Right atrium auricular region (tissue), 2 donors: Measurements from ENCODE around the gene BCCIP. TPM values are rescaled to one million over a fixed set of nuclear protein-coding genes. Genes with fewer than 3 reads are reported as not detected.
A peak's percentile ranks its signal among the peaks of the same experiment; 100 is the strongest.

Experiments
- DNase-seq: peaks from one replicate; pipeline ENCODE4 v3.0.0-alpha.2; 2019; ENCODE audit warnings: low spot score
- H3K27ac ChIP-seq, 2 donors: fragments of 200-600 bp; sonication (generic); 1 replicate in 1 of 2; 2 replicates in 1 of 2; pipeline ENCODE4 v1.5.1; 2016 to 2019
- H3K27me3 ChIP-seq, 2 donors: fragments of 200-600 bp; sonication (generic); one replicate each; pipeline versions ENCODE4 v1.5.1 to v1.6.0; 2017 to 2019
- H3K36me3 ChIP-seq: fragments of 200-600 bp; sonication (generic); one replicate; pipeline ENCODE4 v1.5.1; 2016
- H3K4me1 ChIP-seq, 2 donors: fragments of 200-600 bp; sonication (generic); one replicate each; pipeline versions ENCODE4 v1.5.1 to v1.6.0; 2017 to 2019
- H3K4me3 ChIP-seq, 2 donors: fragments of 200-600 bp; sonication (generic); 1 replicate in 1 of 2; 2 replicates in 1 of 2; pipeline ENCODE4 v1.5.1; 2017 to 2019; ENCODE audit warnings: mild to moderate bottlenecking in 1 of 2, moderate library complexity in 1 of 2
- H3K9me3 ChIP-seq, 2 donors: fragments of 200-600 bp; sonication (generic); one replicate each; pipeline ENCODE4 v1.5.1; 2019
- total RNA-seq, 2 donors: library from RNA; depleted of rRNA; stranded (reverse); fragments of >200 nt; gene quantifications; one replicate each; pipeline ENCODE4 v1.1.0, GENCODE V29; 2016
- TF ChIP-seq, protein P1 (sequence below), 2 donors: fragments of 200-600 bp; sonication (generic); IDR thresholded peaks; one replicate each; pipeline ENCODE4 v1.5.1; 2019; ENCODE audit warnings: antibody characterized with exemption in 2 of 2

The BCCIP gene
- total RNA-seq, 2 donors from 2014 or later: 34.1 to 37.3 TPM

DNA sequence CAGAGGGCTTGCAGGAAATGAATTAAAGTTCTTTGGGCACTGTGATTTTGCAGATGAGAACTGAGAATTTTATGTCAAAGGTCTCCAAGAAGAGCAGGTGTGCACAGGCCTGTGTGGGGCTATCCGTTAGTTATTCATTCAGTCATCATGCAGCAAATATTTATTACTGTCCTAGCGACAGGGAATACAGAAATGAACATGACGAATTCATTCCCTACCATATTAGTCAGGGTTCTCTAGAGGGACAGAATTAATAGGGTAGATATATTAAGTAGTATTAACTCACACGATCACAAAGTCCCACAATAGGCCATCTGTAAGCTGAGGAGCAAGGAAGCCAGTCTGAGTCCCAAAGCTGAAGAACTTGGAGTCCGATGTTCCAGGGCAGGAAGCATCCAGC lies 44.8 kb upstream of the BCCIP start:
- TF ChIP-seq, protein P1, sequence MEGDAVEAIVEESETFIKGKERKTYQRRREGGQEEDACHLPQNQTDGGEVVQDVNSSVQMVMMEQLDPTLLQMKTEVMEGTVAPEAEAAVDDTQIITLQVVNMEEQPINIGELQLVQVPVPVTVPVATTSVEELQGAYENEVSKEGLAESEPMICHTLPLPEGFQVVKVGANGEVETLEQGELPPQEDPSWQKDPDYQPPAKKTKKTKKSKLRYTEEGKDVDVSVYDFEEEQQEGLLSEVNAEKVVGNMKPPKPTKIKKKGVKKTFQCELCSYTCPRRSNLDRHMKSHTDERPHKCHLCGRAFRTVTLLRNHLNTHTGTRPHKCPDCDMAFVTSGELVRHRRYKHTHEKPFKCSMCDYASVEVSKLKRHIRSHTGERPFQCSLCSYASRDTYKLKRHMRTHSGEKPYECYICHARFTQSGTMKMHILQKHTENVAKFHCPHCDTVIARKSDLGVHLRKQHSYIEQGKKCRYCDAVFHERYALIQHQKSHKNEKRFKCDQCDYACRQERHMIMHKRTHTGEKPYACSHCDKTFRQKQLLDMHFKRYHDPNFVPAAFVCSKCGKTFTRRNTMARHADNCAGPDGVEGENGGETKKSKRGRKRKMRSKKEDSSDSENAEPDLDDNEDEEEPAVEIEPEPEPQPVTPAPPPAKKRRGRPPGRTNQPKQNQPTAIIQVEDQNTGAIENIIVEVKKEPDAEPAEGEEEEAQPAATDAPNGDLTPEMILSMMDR (IDR thresholded peaks at IDR 0.05): no peak
- Histone ChIP-seq H3K27ac (no peak overlapping the region), H3K9me3 (no peaks in the 10 kb centered on the region), H3K27me3 (no peaks in the 10 kb centered on the region), H3K4me1 (no peaks in the 10 kb centered on the region), H3K36me3 (no peaks in the 10 kb centered on the region), H3K4me3 (no peak overlapping the region)
- no peak for DNase-seq

GRCh38 chr10:125779403-125780327 lies 43.7 kb upstream of the BCCIP start:
- H3K27me3 ChIP-seq: no peaks in the 10 kb centered on the region
- no peaks in the 10 kb centered on the region for H3K36me3 ChIP-seq
- no peak overlapping the region for H3K4me3 ChIP-seq
- H3K9me3 ChIP-seq: no peaks in the 10 kb centered on the region
- no peak overlapping the region for H3K27ac ChIP-seq
- no peaks in the 10 kb centered on the region for H3K4me1 ChIP-seq
- TF ChIP-seq, protein P1 (IDR thresholded peaks at IDR 0.05): no peak
- DNase-seq: peak; percentile 16

DNA sequence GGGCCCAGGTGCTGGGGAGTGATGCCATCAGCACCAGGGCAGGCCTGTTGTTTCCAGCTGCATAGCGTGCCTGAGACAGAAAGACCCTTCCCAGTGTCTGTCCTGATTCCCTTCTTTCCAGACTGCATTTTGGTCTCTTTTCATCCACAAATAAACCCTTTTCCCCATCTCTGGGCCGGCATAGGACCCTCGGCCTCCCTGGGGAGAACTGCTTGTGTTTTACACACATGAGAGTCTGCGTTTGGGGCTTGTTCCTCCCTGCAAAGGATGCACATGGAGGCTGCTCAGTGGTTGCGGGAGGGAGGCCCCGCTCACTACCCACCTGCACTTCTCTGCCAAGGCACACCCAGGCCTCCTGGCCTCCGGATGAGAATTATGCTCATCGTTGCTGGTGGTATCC lies 42.0 kb upstream of the BCCIP start:
- no peak for DNase-seq
- Histone ChIP-seq H3K9me3 (no peaks in the 10 kb centered on the region), H3K36me3 (no peaks in the 10 kb centered on the region), H3K27me3 (no peaks in the 10 kb centered on the region), H3K4me1 (no peaks in the 10 kb centered on the region), H3K4me3 (no peak overlapping the region), H3K27ac (no peak overlapping the region)
- TF ChIP-seq, protein P1 (IDR thresholded peaks at IDR 0.05): no peak

DNA sequence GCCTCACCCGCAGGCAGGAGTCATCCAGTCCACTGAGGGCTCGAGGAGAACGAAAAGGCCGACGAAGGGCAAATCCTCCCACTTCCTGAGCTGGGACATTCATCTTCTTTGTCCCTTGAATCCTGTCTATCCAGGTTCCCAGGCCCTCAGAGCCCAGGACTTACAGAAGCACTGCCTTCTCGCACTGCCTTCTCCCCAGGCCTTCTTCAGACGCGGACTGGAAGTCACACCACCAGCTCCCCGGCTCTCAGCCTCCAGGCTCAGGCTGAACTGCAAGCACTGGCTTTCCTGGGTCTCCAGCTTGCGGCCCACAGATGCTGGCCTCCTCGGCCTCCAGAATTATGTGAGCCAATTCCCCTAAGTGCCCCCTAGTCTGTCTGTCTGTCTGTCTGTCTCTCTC lies 41.3 kb upstream of the BCCIP start:
- H3K27ac ChIP-seq: no peak overlapping the region
- H3K4me1 ChIP-seq: no peaks in the 10 kb centered on the region
- H3K27me3 ChIP-seq: no peaks in the 10 kb centered on the region
- no peaks in the 10 kb centered on the region for H3K36me3 ChIP-seq
- no peak for DNase-seq
- H3K4me3 ChIP-seq: no peak overlapping the region
- TF ChIP-seq, protein P1 (IDR thresholded peaks at IDR 0.05): no peak
- H3K9me3 ChIP-seq: no peaks in the 10 kb centered on the region

- Histone ChIP-seq H3K4me1 (no peaks in the 10 kb centered on the region), H3K27me3 (no peaks in the 10 kb centered on the region), H3K27ac (no peak overlapping the region), H3K9me3 (no peaks in the 10 kb centered on the region), H3K4me3 (no peak overlapping the region), H3K36me3 (no peaks in the 10 kb centered on the region)
- DNase-seq: no peak
- TF ChIP-seq, protein P1 (IDR thresholded peaks at IDR 0.05): no peak
Measured at GRCh38 chr10:125782616-125783015, 40.7 kb upstream of the BCCIP start.
